Stomach (tissue), 4 donors: ENCODE data around the gene DYNC1LI2.

Experiments used
- POLR2A ChIP-seq, 4 donors: fragments of 450-650 bp; IDR thresholded peaks; one replicate each; pipeline ENCODE4 v1.6.1; 2016; ENCODE audit warnings: antibody characterized with exemption in 4 of 4, control low read depth in 2 of 4, mild to moderate bottlenecking in 1 of 4, moderate library complexity in 1 of 4
- TF ChIP-seq, protein P1 (sequence below), 7 experiments: fragments of 450-650 bp in 4 of 7; fragments of 200-600 bp in 3 of 7; sonication (generic) in 3 of 7; IDR thresholded peaks; one replicate each; pipeline ENCODE4 v1.5.1; 2016 to 2019; ENCODE audit warnings: antibody characterized with exemption in 7 of 7, control low read depth in 2 of 7, mild to moderate bottlenecking in 1 of 7

DNA sequence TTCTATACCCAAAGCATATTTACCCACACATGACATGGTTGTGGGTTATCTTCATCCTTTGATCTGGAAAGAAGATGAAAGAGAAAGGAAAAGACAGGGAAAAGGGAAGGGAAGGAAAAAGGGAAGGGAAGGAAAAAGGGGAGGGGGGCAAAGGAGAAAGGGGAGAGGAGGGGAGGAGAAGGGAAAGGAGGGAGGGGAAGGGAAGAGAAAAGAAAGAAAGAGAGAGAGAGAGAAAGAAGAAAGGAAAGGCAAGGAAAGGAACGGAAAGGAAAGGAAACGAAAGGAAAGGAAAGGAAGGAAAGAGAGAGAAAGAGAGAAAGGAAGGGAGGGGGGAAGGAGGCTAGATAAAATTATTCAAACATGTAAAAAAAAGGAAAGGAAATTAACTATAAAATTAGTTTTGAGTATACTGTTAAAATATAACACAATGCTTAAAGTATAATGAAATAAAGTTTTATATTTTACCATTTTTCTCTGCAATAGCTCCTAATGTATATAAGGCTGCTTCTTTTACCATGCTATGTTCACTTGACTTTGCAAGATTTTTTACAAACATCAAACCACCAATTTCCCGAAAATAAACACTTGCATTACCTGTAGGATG, 38.8 kb upstream of the DYNC1LI2 start:
- TF ChIP-seq, protein P1, sequence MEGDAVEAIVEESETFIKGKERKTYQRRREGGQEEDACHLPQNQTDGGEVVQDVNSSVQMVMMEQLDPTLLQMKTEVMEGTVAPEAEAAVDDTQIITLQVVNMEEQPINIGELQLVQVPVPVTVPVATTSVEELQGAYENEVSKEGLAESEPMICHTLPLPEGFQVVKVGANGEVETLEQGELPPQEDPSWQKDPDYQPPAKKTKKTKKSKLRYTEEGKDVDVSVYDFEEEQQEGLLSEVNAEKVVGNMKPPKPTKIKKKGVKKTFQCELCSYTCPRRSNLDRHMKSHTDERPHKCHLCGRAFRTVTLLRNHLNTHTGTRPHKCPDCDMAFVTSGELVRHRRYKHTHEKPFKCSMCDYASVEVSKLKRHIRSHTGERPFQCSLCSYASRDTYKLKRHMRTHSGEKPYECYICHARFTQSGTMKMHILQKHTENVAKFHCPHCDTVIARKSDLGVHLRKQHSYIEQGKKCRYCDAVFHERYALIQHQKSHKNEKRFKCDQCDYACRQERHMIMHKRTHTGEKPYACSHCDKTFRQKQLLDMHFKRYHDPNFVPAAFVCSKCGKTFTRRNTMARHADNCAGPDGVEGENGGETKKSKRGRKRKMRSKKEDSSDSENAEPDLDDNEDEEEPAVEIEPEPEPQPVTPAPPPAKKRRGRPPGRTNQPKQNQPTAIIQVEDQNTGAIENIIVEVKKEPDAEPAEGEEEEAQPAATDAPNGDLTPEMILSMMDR (IDR thresholded peaks at IDR 0.05): no peak
- no peak for TF ChIP-seq POLR2A (IDR thresholded peaks at IDR 0.05)
